HCT116 (cell line): ENCODE results near the gene SPEF1. TPM values are rescaled to one million over a fixed set of nuclear protein-coding genes. Genes with fewer than 3 reads are reported as not detected.

Experiments
- ATAC-seq: fragments of 200-7000 bp; cut with Tn5 transposase; 2 replicates; pipeline ENCODE4 v1.9.1; 2020; ENCODE audit warnings: mild to moderate bottlenecking, moderate library complexity
- BruUV-seq: library from RNA; stranded (reverse); fragments of 400-500 nt; replicated peaks from 2 replicates; lab custom pipeline; 2021; lab: Mats Ljungman, UMichigan
- CTCF ChIA-PET: fragments of 300-600 bp; sonication (Branson Sonifier 250); formaldehyde crosslinking; loops from one replicate; lab custom pipeline; 2021; ENCODE audit warnings: antibody characterized with exemption; lab: Charles Lee
- POLR2A ChIA-PET: fragments of 300-600, 350-600 bp; sonication (Branson Sonifier 250); formaldehyde crosslinking; loops from one replicate; lab custom pipeline; 2021; ENCODE audit warnings: antibody characterized with exemption; lab: Charles Lee
- RAD21 ChIA-PET, 2 experiments: fragments of 300-600 bp; sonication (Branson Sonifier 250); formaldehyde crosslinking; loops; one replicate each; lab custom pipeline; 2023; ENCODE audit warnings: low total read pairs in 2 of 2; ENCODE audit not compliant: uncharacterized antibody in 2 of 2, unreplicated experiment in 2 of 2, low non-redundant PET in 1 of 2; lab: Charles Lee
- DNase-seq: peaks from one replicate; pipeline ENCODE4 v3.0.0-alpha.2; 2010; ENCODE audit warnings: low read depth, low spot score
- H2AFZ ChIP-seq: fragments of 200-600 bp; shearing (Covaris generic), sonication (generic); 2 replicates; pipeline ENCODE4 v1.6.1; 2017; ENCODE audit warnings: low read depth, mixed run types, mixed read lengths, antibody characterized with exemption, low read length; ENCODE audit not compliant: poor library complexity, severe bottlenecking
- H3K27ac ChIP-seq: 2 replicates; pipeline ENCODE4 v1.5.1; 2012; ENCODE audit warnings: low read depth, low read length
- H3K27me3 ChIP-seq: fragments of 200-600 bp; sonication (generic); 2 replicates; pipeline ENCODE4 v1.6.1; 2016; ENCODE audit warnings: mixed run types, low read length, mixed read lengths; ENCODE audit not compliant: insufficient read depth
- H3K36me3 ChIP-seq, 2 experiments: fragments of 200-500 bp in 1 of 2; fragments of 200-600 bp in 1 of 2; sonication (Bioruptor generic) in 1 of 2; sonication (generic) in 1 of 2; 2 replicates each; pipeline versions ENCODE4 v1.5.1 to v1.6.1; 2014 to 2016; ENCODE audit warnings: low read length in 2 of 2, inconsistent platforms in 1 of 2, mixed read lengths in 1 of 2, mixed run types in 1 of 2; ENCODE audit not compliant: insufficient read depth in 2 of 2, control insufficient read depth in 1 of 2
- H3K4me1 ChIP-seq, 2 experiments: fragments of 200-600 bp in 1 of 2; sonication (generic) in 1 of 2; 2 replicates each; pipeline versions ENCODE4 v1.5.1 to v1.6.1; 2012 to 2017; ENCODE audit warnings: low read length in 2 of 2, inconsistent platforms in 1 of 2, mild to moderate bottlenecking in 1 of 2, mixed read lengths in 1 of 2, mixed run types in 1 of 2, moderate library complexity in 1 of 2; ENCODE audit not compliant: insufficient read depth in 2 of 2, control insufficient read depth in 1 of 2
- H3K4me2 ChIP-seq: fragments of 200-600 bp; sonication (generic); 2 replicates; pipeline ENCODE4 v1.6.1; 2017; ENCODE audit warnings: mixed run types, low read length, mixed read lengths
- H3K4me3 ChIP-seq, 2 experiments: fragments of 200-600 bp in 1 of 2; sonication (generic) in 1 of 2; replicated peaks in 1 of 2; 2 replicates each; pipeline ENCODE4 v1.5.1; 2011 to 2016; ENCODE audit warnings: low read length in 2 of 2, control low read depth in 1 of 2, low read depth in 1 of 2, mild to moderate bottlenecking in 1 of 2, mixed read lengths in 1 of 2, mixed run types in 1 of 2
- H3K79me2 ChIP-seq: fragments of 200-600 bp; sonication (generic); 2 replicates; pipeline ENCODE4 v1.6.1; 2017; ENCODE audit warnings: mild to moderate bottlenecking, mixed run types, low read length, moderate library complexity, mixed read lengths; ENCODE audit not compliant: insufficient read depth
- H3K9ac ChIP-seq: fragments of 200-600 bp; sonication (generic); 2 replicates; pipeline ENCODE4 v1.6.1; 2016; ENCODE audit warnings: low read length, mixed read lengths
- H3K9me2 ChIP-seq: fragments of 200-600 bp; sonication (generic), shearing (Covaris generic); 2 replicates; pipeline ENCODE4 v1.6.1; 2017; ENCODE audit warnings: mixed run types, mild to moderate bottlenecking, moderate library complexity; ENCODE audit not compliant: insufficient read depth
- H3K9me3 ChIP-seq, 2 experiments: fragments of 200-500 bp in 1 of 2; fragments of 200-600 bp in 1 of 2; sonication (Bioruptor generic) in 1 of 2; sonication (generic) in 1 of 2; 2 replicates each; pipeline ENCODE4 v1.6.1; 2014 to 2017; ENCODE audit warnings: low read length in 2 of 2, mixed read lengths in 2 of 2, inconsistent platforms in 1 of 2, low read depth in 1 of 2, mild to moderate bottlenecking in 1 of 2, mixed run types in 1 of 2, moderate library complexity in 1 of 2; ENCODE audit not compliant: control insufficient read depth in 1 of 2, insufficient read depth in 1 of 2
- H4K20me1 ChIP-seq: fragments of 200-600 bp; sonication (generic), shearing (Covaris generic); 2 replicates; pipeline ENCODE4 v1.6.1; 2017; ENCODE audit warnings: mixed run types, mild to moderate bottlenecking, moderate library complexity; ENCODE audit not compliant: insufficient read depth
- ATF3 ChIP-seq: IDR thresholded peaks from 2 replicates; pipeline ENCODE4 v1.6.1; 2012
- CBX3 ChIP-seq: IDR thresholded peaks from 2 replicates; pipeline ENCODE4 v1.6.1; 2012; ENCODE audit warnings: low read depth
- CEBPB ChIP-seq: IDR thresholded peaks from 2 replicates; pipeline ENCODE4 v1.6.1; 2012; ENCODE audit warnings: low read depth
- CTCF ChIP-seq, 3 experiments: fragments of 200-600 bp in 1 of 3; sonication (generic) in 1 of 3; IDR thresholded peaks in 2 of 3; conservative IDR thresholded peaks in 1 of 3; 2 replicates each; pipeline ENCODE4 v1.5.1; 2012 to 2017; ENCODE audit warnings: low read depth in 2 of 3, low read length in 2 of 3, antibody characterized with exemption in 1 of 3, borderline replicate concordance in 1 of 3, control low read depth in 1 of 3, mild to moderate bottlenecking in 1 of 3, mixed read lengths in 1 of 3, mixed run types in 1 of 3, moderate library complexity in 1 of 3; ENCODE audit not compliant: insufficient read depth in 1 of 3
- EGR1 ChIP-seq: IDR thresholded peaks from 2 replicates; pipeline ENCODE4 v1.6.1; 2012; ENCODE audit warnings: low read depth
- ELF1 ChIP-seq: IDR thresholded peaks from 2 replicates; pipeline ENCODE4 v1.6.1; 2012; ENCODE audit warnings: low read depth, borderline replicate concordance
- EZH2 ChIP-seq: fragments of 200-600 bp; sonication (generic); IDR thresholded peaks from 2 replicates; pipeline ENCODE4 v1.6.1; 2017; ENCODE audit warnings: antibody characterized with exemption, mixed run types
- FOSL1 ChIP-seq: IDR thresholded peaks from 2 replicates; pipeline ENCODE4 v1.6.1; 2012; ENCODE audit warnings: low read depth
- JUND ChIP-seq: IDR thresholded peaks from 2 replicates; pipeline ENCODE4 v1.6.1; 2012
- POLR2A ChIP-seq: IDR thresholded peaks from 2 replicates; pipeline ENCODE4 v1.7.0; 2011; ENCODE audit warnings: borderline replicate concordance; ENCODE audit not compliant: insufficient read depth, insufficient read length; ENCODE audit errors: extremely low read depth
- POLR2AphosphoS5 ChIP-seq: IDR thresholded peaks from 2 replicates; pipeline ENCODE4 v1.6.1; 2011; ENCODE audit warnings: mild to moderate bottlenecking, low read depth, low read length, moderate library complexity
- RAD21 ChIP-seq: IDR thresholded peaks from 2 replicates; pipeline ENCODE4 v1.6.1; 2012; ENCODE audit warnings: low read depth, mild to moderate bottlenecking
- SIN3A ChIP-seq: IDR thresholded peaks from 2 replicates; pipeline ENCODE4 v1.6.1; 2012; ENCODE audit warnings: low read depth
- SP1 ChIP-seq: IDR thresholded peaks from 2 replicates; pipeline ENCODE4 v1.6.1; 2012; ENCODE audit warnings: low read depth
- SRF ChIP-seq: IDR thresholded peaks from 2 replicates; pipeline ENCODE4 v1.6.1; 2012; ENCODE audit warnings: low read depth
- TCF7L2 ChIP-seq: IDR thresholded peaks from 2 replicates; pipeline ENCODE4 v1.7.0; 2011; ENCODE audit warnings: borderline replicate concordance, inconsistent platforms; ENCODE audit not compliant: insufficient read depth, insufficient read length; ENCODE audit errors: extremely low read depth
- YY1 ChIP-seq: IDR thresholded peaks from 2 replicates; pipeline ENCODE4 v1.6.1; 2011; ENCODE audit warnings: low read length, low read depth, moderate library complexity, mild to moderate bottlenecking; ENCODE audit not compliant: insufficient replicate concordance; ENCODE audit errors: extremely low read depth
- ZNF274 ChIP-seq: fragments of 200-500 bp; sonication (Bioruptor generic); IDR thresholded peaks from 2 replicates; pipeline ENCODE4 v1.6.1; 2014; ENCODE audit warnings: mild to moderate bottlenecking, low read depth, low read length, inconsistent platforms
- intact Hi-C: fragments of 100-400 bp; cut with micrococcal nuclease; formaldehyde crosslinking; loops from 2 replicates; pipeline ENCODE4 v1.10.0; 2022
- total RNA-seq: library from RNA; stranded (reverse); gene quantifications from one replicate; pipeline ENCODE4 v1.2.1, GENCODE V29; 2021; ENCODE audit not compliant: unreplicated experiment
- TF ChIP-seq, protein P1 (sequence below): IDR thresholded peaks from 2 replicates; pipeline ENCODE4 v1.6.1; 2012; ENCODE audit warnings: low read depth

SPEF1 gene
- total RNA-seq, 1 experiment from 2014 or later = 0.93 TPM

- no peaks in the 10 kb centered on the region for H3K36me3 ChIP-seq
- peak overlapping the region; percentile 76 for H3K9ac ChIP-seq
- TF ChIP-seq SRF (no peak), POLR2A (no peak), TCF7L2 (no peak), SIN3A (no peak), EZH2 (no peak), ATF3 (no peak), YY1 (no peak), POLR2AphosphoS5 (no peak), ZNF274 (no peak), RAD21 (no peak), SP1 (no peak), ELF1 (no peak), EGR1 (no peak), JUND (no peak), FOSL1 (no peak), CTCF (IDR thresholded peaks at IDR 0.05 in 2 of 3, conservative IDR thresholded peaks at IDR 0.05 in 1 of 3; ENCODE audit: borderline replicate concordance in 1 of 3, insufficient read depth in 1 of 3, low read depth in 2 of 3, low read length in 2 of 3) (no peak), CBX3 (no peak), CEBPB (no peak)
- TF ChIP-seq, protein P1, sequence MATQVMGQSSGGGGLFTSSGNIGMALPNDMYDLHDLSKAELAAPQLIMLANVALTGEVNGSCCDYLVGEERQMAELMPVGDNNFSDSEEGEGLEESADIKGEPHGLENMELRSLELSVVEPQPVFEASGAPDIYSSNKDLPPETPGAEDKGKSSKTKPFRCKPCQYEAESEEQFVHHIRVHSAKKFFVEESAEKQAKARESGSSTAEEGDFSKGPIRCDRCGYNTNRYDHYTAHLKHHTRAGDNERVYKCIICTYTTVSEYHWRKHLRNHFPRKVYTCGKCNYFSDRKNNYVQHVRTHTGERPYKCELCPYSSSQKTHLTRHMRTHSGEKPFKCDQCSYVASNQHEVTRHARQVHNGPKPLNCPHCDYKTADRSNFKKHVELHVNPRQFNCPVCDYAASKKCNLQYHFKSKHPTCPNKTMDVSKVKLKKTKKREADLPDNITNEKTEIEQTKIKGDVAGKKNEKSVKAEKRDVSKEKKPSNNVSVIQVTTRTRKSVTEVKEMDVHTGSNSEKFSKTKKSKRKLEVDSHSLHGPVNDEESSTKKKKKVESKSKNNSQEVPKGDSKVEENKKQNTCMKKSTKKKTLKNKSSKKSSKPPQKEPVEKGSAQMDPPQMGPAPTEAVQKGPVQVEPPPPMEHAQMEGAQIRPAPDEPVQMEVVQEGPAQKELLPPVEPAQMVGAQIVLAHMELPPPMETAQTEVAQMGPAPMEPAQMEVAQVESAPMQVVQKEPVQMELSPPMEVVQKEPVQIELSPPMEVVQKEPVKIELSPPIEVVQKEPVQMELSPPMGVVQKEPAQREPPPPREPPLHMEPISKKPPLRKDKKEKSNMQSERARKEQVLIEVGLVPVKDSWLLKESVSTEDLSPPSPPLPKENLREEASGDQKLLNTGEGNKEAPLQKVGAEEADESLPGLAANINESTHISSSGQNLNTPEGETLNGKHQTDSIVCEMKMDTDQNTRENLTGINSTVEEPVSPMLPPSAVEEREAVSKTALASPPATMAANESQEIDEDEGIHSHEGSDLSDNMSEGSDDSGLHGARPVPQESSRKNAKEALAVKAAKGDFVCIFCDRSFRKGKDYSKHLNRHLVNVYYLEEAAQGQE = no peak
- H3K79me2 ChIP-seq = peaks cover 7% of the 10 kb centered on the region
- H3K9me3 ChIP-seq = no peaks in the 10 kb centered on the region
- peaks cover 53 to 77% of the 10 kb centered on the region in 2 experiments for H3K4me1 ChIP-seq
- peak overlapping the region; percentile 49 for H3K4me2 ChIP-seq
- ChIA-PET RAD21 (no interaction called here), CTCF (interaction anchor here (0.9 to 1.6 kb wide), 5 partner anchors 17 to 272 kb away, joined by 3 to 6 read pairs (median 3); partner anchors contain the start of gene CDC25B), POLR2A (interaction anchor here (1.0 to 3.3 kb wide), 5 partner anchors 9 to 74 kb away, joined by 3 to 14 read pairs (median 4); partner anchors contain the start of genes CDC25B and SPEF1)
- no peak overlapping the region for H2AFZ ChIP-seq
- H3K27me3 ChIP-seq = no peaks in the 10 kb centered on the region
- no peaks in the 10 kb centered on the region for H3K9me2 ChIP-seq
- BruUV-seq = no TSS peak
- H3K4me3 ChIP-seq = no peak overlapping the region
- no peak for ATAC-seq
- no peaks in the 10 kb centered on the region for H4K20me1 ChIP-seq
- DNase-seq = no peak
- intact Hi-C loops = no loop called here
- peak overlapping the region; percentile 99 for H3K27ac ChIP-seq
Observed at GRCh38 chr20:3812975-3813847, 32.0 kb upstream of the SPEF1 start.
